Subcutaneous abdominal adipose tissue (tissue), 5 donors: ENCODE measurements around the gene C1orf167.

ENCODE experiments used
- H3K27ac ChIP-seq: one replicate; pipeline ENCODE4 v1.7.0; 2013; ENCODE audit warnings: low read depth, mild to moderate bottlenecking, inconsistent platforms, low read length, moderate library complexity
- H3K27me3 ChIP-seq, 5 donors: one replicate each; pipeline ENCODE4 v1.7.0; 2013; ENCODE audit warnings: low read length in 5 of 5, inconsistent platforms in 1 of 5; ENCODE audit not compliant: control insufficient read depth in 5 of 5, insufficient read depth in 4 of 5
- H3K36me3 ChIP-seq, 5 donors: one replicate each; pipeline ENCODE4 v1.7.0; 2013; ENCODE audit warnings: low read length in 5 of 5; ENCODE audit not compliant: control insufficient read depth in 5 of 5, insufficient read depth in 5 of 5
- H3K4me1 ChIP-seq, 5 donors: one replicate each; pipeline ENCODE4 v1.7.0; 2013; ENCODE audit warnings: low read length in 5 of 5, mild to moderate bottlenecking in 3 of 5, moderate library complexity in 1 of 5; ENCODE audit not compliant: control insufficient read depth in 5 of 5, insufficient read depth in 5 of 5
- H3K4me3 ChIP-seq, 5 donors: one replicate each; pipeline ENCODE4 v1.7.0; 2013; ENCODE audit warnings: low read length in 5 of 5, low read depth in 1 of 5
- H3K9ac ChIP-seq, 5 donors: one replicate each; pipeline ENCODE4 v1.7.0; 2013; ENCODE audit warnings: low read length in 5 of 5, mild to moderate bottlenecking in 4 of 5, moderate library complexity in 3 of 5
- H3K9me3 ChIP-seq, 5 donors: one replicate each; pipeline ENCODE4 v1.7.0; 2013; ENCODE audit warnings: low read length in 5 of 5; ENCODE audit not compliant: control insufficient read depth in 5 of 5
- donor health status: healthy.
- donor health status: healthy.
- donor health status: healthy.
- donor health status: healthy.
- donor health status: healthy.

C1orf167 gene

GRCh38 chr1:11759791-11760190, 2.2 kb upstream of the C1orf167 start:
- peaks cover 0 to 7% (median 5%) of the 10 kb centered on the region in 5 donors for H3K4me1 ChIP-seq
- H3K36me3 ChIP-seq: no peaks in the 10 kb centered on the region
- H3K27ac ChIP-seq: no peak overlapping the region
- no peak overlapping the region for H3K4me3 ChIP-seq
- H3K9me3 ChIP-seq: no peaks in the 10 kb centered on the region
- H3K27me3 ChIP-seq: peaks cover 16 to 27% (median 24%) of the 10 kb centered on the region in 5 donors
- no peak overlapping the region for H3K9ac ChIP-seq

- Histone ChIP-seq H3K4me1 (peaks cover 0 to 7% (median 5%) of the 10 kb centered on the region in 5 donors), H3K27me3 (peaks cover 16 to 30% (median 21%) of the 10 kb centered on the region in 5 donors), H3K9ac (no peak overlapping the region), H3K9me3 (no peaks in the 10 kb centered on the region), H3K36me3 (no peaks in the 10 kb centered on the region), H3K27ac (no peak overlapping the region), H3K4me3 (no peak overlapping the region)
These were observed 708 bp upstream of the C1orf167 start for GRCh38 chr1:11761285-11761684.

DNA sequence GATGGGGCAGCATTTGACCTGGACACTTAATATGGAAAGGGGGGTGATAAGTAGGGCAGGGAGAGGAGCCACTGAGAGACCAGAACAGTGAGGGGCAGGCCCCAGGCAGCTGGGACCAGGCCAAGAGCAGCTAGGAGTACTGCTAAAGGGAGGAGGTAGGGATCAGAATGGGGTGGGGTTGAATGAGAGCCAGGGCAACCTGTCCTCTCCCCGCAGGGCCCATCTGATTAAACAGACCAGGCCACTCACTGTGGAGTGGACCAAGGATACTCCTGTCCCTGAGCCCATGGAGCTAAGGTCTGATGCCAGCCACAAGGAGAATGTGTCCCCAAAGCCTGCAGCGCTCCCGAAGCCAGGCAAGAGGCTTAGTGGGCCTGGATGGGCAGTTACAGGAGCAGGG, 2.1 kb downstream of the C1orf167 start:
- no peaks in the 10 kb centered on the region for H3K36me3 ChIP-seq

GRCh38 chr1:11764519-11764918, 2.5 kb downstream of the C1orf167 start:
- no peak overlapping the region for H3K4me3 ChIP-seq
- peaks cover 0 to 15% (median 7%) of the 10 kb centered on the region in 5 donors for H3K4me1 ChIP-seq
- H3K27me3 ChIP-seq: peaks cover 16 to 37% (median 24%) of the 10 kb centered on the region in 5 donors
- H3K27ac ChIP-seq: no peak overlapping the region
- no peak overlapping the region for H3K9ac ChIP-seq
- no peaks in the 10 kb centered on the region for H3K9me3 ChIP-seq
- H3K36me3 ChIP-seq: no peaks in the 10 kb centered on the region

More for the DNA sequence above, 2.1 kb downstream of the C1orf167 start:
- Histone ChIP-seq H3K9ac (no peak overlapping the region), H3K9me3 (no peaks in the 10 kb centered on the region), H3K4me1 (peaks cover 0 to 15% (median 7%) of the 10 kb centered on the region in 5 donors), H3K27me3 (peaks cover 16 to 37% (median 24%) of the 10 kb centered on the region in 5 donors), H3K4me3 (no peak overlapping the region), H3K27ac (no peak overlapping the region)

GRCh38 chr1:11765661-11766428, 3.9 kb downstream of the C1orf167 start:
- H3K9me3 ChIP-seq: no peaks in the 10 kb centered on the region
- peaks cover 16 to 37% (median 21%) of the 10 kb centered on the region in 5 donors for H3K27me3 ChIP-seq
- H3K4me1 ChIP-seq: peaks cover 0 to 15% (median 7%) of the 10 kb centered on the region in 5 donors
- H3K4me3 ChIP-seq: no peak overlapping the region
- H3K36me3 ChIP-seq: no peaks in the 10 kb centered on the region
- H3K9ac ChIP-seq: no peak overlapping the region
- H3K27ac ChIP-seq: no peak overlapping the region

DNA sequence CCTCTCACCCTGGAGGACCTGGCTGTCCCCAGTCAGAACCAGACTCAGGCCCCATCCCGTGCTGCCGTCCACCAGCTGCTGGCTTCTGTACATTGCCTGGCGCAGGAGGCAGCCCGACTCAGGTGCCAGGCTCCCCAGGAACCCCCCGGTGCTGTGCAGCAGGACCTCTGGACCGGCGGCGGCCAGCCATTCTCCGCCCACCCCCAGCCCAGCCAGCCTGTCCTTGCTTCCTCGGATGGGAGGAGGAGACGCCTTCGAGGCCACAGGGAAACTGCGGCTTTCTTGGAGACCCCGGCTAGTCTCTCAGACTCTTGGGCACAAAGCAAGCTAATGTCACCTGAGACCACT, 4.4 kb downstream of the C1orf167 start:
- H3K27ac ChIP-seq: no peak overlapping the region
- no peak overlapping the region for H3K9ac ChIP-seq

GRCh38 chr1:11767922-11768704, 6.1 kb downstream of the C1orf167 start:
- Histone ChIP-seq H3K9me3 (no peaks in the 10 kb centered on the region), H3K36me3 (no peaks in the 10 kb centered on the region), H3K27ac (no peak overlapping the region), H3K27me3 (peaks cover 0 to 23% (median 4%) of the 10 kb centered on the region in 5 donors), H3K4me3 (no peak overlapping the region), H3K9ac (no peak overlapping the region), H3K4me1 (peaks cover 0 to 11% (median 3%) of the 10 kb centered on the region in 5 donors)

More for the DNA sequence above, 4.4 kb downstream of the C1orf167 start:
- Histone ChIP-seq H3K9me3 (no peaks in the 10 kb centered on the region), H3K36me3 (no peaks in the 10 kb centered on the region), H3K27me3 (peaks cover 14 to 34% (median 19%) of the 10 kb centered on the region in 5 donors), H3K4me1 (peaks cover 0 to 15% (median 7%) of the 10 kb centered on the region in 5 donors), H3K4me3 (no peak overlapping the region)

DNA sequence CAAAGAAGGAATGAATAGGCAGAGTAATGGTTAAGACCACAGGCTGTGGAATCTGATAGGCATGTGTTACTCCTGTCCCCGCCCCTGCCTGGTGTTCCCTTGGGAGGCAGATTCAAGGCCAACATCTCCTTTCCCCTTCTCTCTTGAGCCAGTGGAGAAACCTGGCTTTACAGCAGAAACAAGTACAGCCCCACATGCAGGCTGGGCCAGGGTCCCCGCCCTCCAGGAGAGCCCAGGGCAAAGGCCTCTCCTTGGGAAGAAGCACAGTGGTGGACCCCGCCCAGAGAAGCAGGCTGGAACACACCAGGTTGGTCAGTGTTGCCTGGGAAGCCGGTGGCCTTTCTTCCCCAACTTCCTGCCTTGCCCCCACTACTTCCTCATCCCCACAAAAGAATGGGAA, 6.8 kb downstream of the C1orf167 start:
- Histone ChIP-seq H3K4me3 (no peak overlapping the region), H3K36me3 (no peaks in the 10 kb centered on the region), H3K9me3 (no peaks in the 10 kb centered on the region), H3K4me1 (peaks cover 0 to 11% (median 3%) of the 10 kb centered on the region in 5 donors), H3K27me3 (peaks cover 0 to 19% (median 3%) of the 10 kb centered on the region in 5 donors), H3K9ac (no peak overlapping the region), H3K27ac (no peak overlapping the region)

DNA sequence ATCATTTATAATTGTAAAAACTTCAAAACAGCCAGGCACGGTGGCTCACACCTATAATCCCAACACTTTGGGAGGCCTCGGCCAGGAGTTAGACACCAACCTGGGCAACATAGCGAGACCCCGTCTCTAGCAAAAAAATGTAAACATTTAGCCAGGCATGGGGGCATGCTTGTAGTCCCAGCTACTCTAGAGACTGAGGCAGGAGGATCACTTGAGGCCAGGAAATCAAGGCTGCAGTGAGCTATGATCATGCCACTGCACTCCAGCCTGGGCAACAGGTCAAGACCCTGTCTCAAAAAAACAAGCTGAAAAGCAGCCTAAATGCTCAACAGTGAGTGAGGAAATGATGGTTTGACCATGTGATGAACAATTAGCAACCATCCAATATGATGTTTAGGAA, 7.3 kb downstream of the C1orf167 start:
- H3K9ac ChIP-seq: no peak overlapping the region
- peaks cover 0 to 11% (median 3%) of the 10 kb centered on the region in 5 donors for H3K4me1 ChIP-seq
- no peaks in the 10 kb centered on the region for H3K9me3 ChIP-seq
- no peak overlapping the region for H3K27ac ChIP-seq
- peaks cover 0 to 18% (median 3%) of the 10 kb centered on the region in 5 donors for H3K27me3 ChIP-seq
- H3K4me3 ChIP-seq: no peak overlapping the region
- H3K36me3 ChIP-seq: no peaks in the 10 kb centered on the region

DNA sequence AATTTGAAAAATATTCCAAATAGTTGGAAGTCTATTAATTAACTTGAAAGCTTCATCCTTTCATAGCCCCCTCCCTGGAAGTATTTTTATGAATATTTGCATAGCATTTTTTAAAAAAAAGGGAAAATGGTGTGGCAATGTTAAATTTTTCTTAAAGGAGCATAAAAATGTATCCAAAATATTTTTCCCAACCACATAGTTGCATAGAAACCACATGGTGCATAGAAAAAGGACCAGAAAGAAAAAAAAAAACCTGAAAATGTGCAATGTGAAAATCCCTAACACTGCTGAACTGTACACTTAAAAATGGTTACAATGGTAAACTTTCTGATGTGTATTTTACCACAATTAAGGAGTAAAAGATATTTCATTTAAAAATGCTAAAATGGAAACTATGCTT, 8.0 kb downstream of the C1orf167 start:
- peaks cover 0 to 11% (median 3%) of the 10 kb centered on the region in 5 donors for H3K4me1 ChIP-seq
- no peak overlapping the region for H3K4me3 ChIP-seq
- H3K36me3 ChIP-seq: no peaks in the 10 kb centered on the region
- no peaks in the 10 kb centered on the region for H3K9me3 ChIP-seq
- H3K27ac ChIP-seq: no peak overlapping the region
- H3K9ac ChIP-seq: no peak overlapping the region
- peaks cover 0 to 18% (median 3%) of the 10 kb centered on the region in 5 donors for H3K27me3 ChIP-seq
